GM13976 (cell line): ENCODE measurements around the gene LIPT2.

Source experiments
- DNase-seq: peaks from one replicate; pipeline ENCODE4 v3.0.0; 2012; ENCODE audit warnings: low spot score
- in situ Hi-C: fragments of 300-500 bp; cut with MboI; formaldehyde crosslinking; loops from one replicate; pipeline ENCODE4 v1.12.0; 2022; ENCODE audit warnings: low sequenced_read_pairs, mixed read lengths, inconsistent platforms; ENCODE audit not compliant: unreplicated experiment
- TF ChIP-seq, protein P1 (sequence below): IDR thresholded peaks from 2 replicates; pipeline ENCODE4 v1.5.1; 2012; ENCODE audit warnings: borderline replicate concordance, mild to moderate bottlenecking; ENCODE audit not compliant: insufficient read depth; ENCODE audit errors: extremely low read depth, missing control alignments, control extremely low read depth

LIPT2 gene

DNA sequence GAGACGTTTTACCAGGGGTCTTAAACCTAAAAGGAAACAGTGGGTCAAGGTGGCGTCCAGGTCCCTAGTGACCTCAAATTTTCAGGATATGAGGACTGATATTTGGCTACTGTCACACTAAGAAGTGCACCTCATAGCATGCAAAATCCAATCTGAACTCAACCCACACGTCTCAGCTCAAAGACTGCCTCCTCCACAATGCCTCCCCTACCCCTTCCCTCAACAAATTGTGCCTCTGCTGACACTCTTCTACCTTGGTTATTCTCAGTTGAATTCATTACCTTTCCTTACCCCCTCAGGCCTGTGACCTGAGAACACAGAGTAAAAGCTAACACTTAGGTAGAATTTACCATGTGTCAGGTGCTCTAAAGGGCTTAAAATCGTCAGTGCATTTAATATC lies 12.4 kb upstream of the LIPT2 start:
- in situ Hi-C loops: no loop called here
- TF ChIP-seq, protein P1, sequence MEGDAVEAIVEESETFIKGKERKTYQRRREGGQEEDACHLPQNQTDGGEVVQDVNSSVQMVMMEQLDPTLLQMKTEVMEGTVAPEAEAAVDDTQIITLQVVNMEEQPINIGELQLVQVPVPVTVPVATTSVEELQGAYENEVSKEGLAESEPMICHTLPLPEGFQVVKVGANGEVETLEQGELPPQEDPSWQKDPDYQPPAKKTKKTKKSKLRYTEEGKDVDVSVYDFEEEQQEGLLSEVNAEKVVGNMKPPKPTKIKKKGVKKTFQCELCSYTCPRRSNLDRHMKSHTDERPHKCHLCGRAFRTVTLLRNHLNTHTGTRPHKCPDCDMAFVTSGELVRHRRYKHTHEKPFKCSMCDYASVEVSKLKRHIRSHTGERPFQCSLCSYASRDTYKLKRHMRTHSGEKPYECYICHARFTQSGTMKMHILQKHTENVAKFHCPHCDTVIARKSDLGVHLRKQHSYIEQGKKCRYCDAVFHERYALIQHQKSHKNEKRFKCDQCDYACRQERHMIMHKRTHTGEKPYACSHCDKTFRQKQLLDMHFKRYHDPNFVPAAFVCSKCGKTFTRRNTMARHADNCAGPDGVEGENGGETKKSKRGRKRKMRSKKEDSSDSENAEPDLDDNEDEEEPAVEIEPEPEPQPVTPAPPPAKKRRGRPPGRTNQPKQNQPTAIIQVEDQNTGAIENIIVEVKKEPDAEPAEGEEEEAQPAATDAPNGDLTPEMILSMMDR: no peak
- no peak for DNase-seq

GRCh38 chr11:74504100-74504691 lies 10.7 kb upstream of the LIPT2 start:
- in situ Hi-C loops: no loop called here
- no peak for DNase-seq

DNA sequence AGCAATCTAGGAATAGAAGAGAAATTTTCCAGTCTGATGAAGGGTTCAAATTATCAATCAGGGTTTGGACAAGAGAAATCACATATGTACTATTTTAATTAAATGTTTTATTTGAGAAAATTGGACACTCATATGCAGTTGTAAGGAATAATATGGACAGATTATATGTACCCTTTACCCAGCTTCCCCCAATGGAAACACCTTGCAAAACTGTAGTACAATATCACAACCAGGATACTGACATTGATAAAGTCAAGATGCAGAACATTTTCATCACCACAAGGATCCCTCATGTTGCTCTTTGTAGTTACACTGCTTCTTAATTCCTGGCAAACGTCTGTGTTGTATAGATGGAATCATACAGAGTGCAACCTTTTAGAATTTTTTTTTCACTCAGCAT lies 1.4 kb upstream of the LIPT2 start:
- in situ Hi-C loops: no loop called here
- TF ChIP-seq, protein P1: no peak
- DNase-seq: no peak

More at GRCh38 chr11:74504100-74504691, 10.7 kb upstream of the LIPT2 start:
- TF ChIP-seq, protein P1: no peak

DNA sequence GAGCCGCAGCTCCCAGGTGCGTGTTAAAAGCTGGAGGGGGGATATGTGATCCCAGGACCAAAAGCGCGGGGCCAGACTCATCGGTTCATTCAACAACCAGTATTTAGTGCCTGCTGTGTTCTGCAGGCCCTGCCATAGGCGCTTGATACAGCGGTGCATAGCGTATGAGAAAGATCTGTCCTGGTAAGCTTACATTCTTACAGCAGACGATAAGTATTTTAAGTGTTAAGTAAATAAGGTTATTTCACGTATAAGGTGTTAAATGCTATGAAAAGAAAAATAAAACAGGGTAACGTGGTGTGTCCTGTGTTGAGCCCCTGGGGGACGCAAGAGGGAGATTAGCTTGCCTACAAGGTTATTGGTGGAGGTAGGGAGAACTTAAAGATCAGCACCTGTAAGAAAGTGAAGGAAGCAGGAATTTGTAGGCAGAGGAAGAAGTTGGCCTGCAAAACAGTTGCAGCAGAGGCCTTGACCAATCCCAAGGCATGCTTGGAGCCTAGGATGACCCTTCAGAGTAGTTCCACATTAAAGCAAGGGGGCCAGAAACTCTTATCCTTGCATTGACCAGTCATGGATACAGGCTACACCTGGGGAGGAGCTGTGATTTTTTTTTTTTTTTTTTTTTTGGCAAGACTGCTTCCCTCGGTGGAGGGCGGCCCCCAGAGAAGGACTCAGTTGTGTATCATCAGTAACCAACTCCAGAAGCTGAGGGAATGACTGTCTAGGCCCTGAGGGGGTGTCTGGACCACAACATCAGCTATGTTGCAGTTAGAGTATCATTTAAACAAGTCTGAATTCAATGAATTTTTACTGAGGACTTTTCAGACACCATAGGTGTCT lies 487 bp upstream of the LIPT2 start:
- in situ Hi-C loops: no loop called here
- no peak for DNase-seq
- TF ChIP-seq, protein P1: no peak

- DNase-seq: no peak
- TF ChIP-seq, protein P1: no peak
- in situ Hi-C loops: no loop called here
These were observed 1.4 kb downstream of the LIPT2 start for GRCh38 chr11:74492084-74492483.

- TF ChIP-seq, protein P1: no peak
- no peak for DNase-seq
- in situ Hi-C loops: no loop called here
These were observed 2.6 kb downstream of the LIPT2 start for GRCh38 chr11:74490941-74491340.
